GM12878 (cell line): ENCODE measurements around the gene HES7. TPM values are rescaled to one million over a fixed set of nuclear protein-coding genes. Genes with fewer than 3 reads are reported as not detected.
A peak's percentile ranks its signal among the peaks of the same experiment; 100 is the strongest.
"Not testable (repeated sequence)": the region's sequence is repeated elsewhere in the genome, so short reads cannot be mapped to it uniquely, and the experiment has no call there.

Experiments
- ATAC-seq: fragments of 200-7000 bp; cut with Tn5 transposase; 3 replicates; pipeline ENCODE4 v1.9.1; 2020; ENCODE audit warnings: mild to moderate bottlenecking, moderate library complexity
- BruUV-seq: library from RNA; stranded (reverse); fragments of 400-500 nt; replicated peaks from 2 replicates; lab custom pipeline; 2021; lab: Mats Ljungman, UMichigan
- CTCF ChIA-PET: fragments of 300-600 bp; sonication (Branson Sonifier 250); formaldehyde crosslinking; extraction: SDS; loops from one replicate; lab custom pipeline; 2021; ENCODE audit warnings: inconsistent platforms; lab: Yijun Ruan, JAX
- POLR2A ChIA-PET: fragments of 350-600 bp; formaldehyde crosslinking; extraction: SDS; loops from one replicate; lab custom pipeline; 2021; ENCODE audit warnings: inconsistent platforms; lab: Charles Lee
- RAD21 ChIA-PET: fragments of 300-600 bp; sonication (Branson Sonifier 250); formaldehyde crosslinking; loops from one replicate; lab custom pipeline; 2023; ENCODE audit warnings: antibody characterized with exemption; ENCODE audit not compliant: unreplicated experiment; lab: Charles Lee
- SMC1A ChIA-PET: fragments of 300-600 bp; sonication (Branson Sonifier 250); formaldehyde crosslinking; loops from one replicate; lab custom pipeline; 2023; ENCODE audit not compliant: unreplicated experiment, uncharacterized antibody; lab: Charles Lee
- DNase-seq: peaks from one replicate; pipeline ENCODE4 v3.0.0-alpha.2; 2011; ENCODE audit warnings: low read depth, low spot score
- FAIRE-seq: peaks from 3 replicates; lab custom pipeline; 2011; peaks lifted over from hg19 to GRCh38; lab: Jason Lieb, UNC
- H2AFZ ChIP-seq: 2 replicates; pipeline ENCODE4 v1.6.0; 2011; ENCODE audit warnings: low read depth, low read length, control low read depth; ENCODE audit not compliant: control insufficient read depth
- H3K27ac ChIP-seq: 2 replicates; pipeline ENCODE4 v1.5.1; 2011; ENCODE audit warnings: control low read depth; ENCODE audit not compliant: control insufficient read depth, insufficient read depth
- H3K27me3 ChIP-seq, 2 experiments: replicated peaks in 1 of 2; 2 replicates each; pipeline versions ENCODE4 v1.6.0 to v1.6.1; 2011; ENCODE audit warnings: low read length in 1 of 2; ENCODE audit not compliant: control insufficient read depth in 2 of 2, insufficient read depth in 2 of 2
- H3K36me3 ChIP-seq, 2 experiments: 2 replicates each; pipeline ENCODE4 v1.5.1; 2011; ENCODE audit warnings: low read length in 1 of 2; ENCODE audit not compliant: control insufficient read depth in 2 of 2, insufficient read depth in 2 of 2
- H3K4me1 ChIP-seq: 2 replicates; pipeline ENCODE4 v1.6.1; 2011; ENCODE audit warnings: mild to moderate bottlenecking, low read length, moderate library complexity, mixed read lengths; ENCODE audit not compliant: control insufficient read depth, insufficient read depth
- H3K4me2 ChIP-seq: 2 replicates; pipeline ENCODE4 v1.6.0; 2011; ENCODE audit warnings: control low read depth; ENCODE audit not compliant: control insufficient read depth, insufficient read depth
- H3K4me3 ChIP-seq: fragments of 200-600 bp; sonication (generic); 2 replicates; pipeline ENCODE4 v1.5.1; 2016
- H3K79me2 ChIP-seq: 2 replicates; pipeline ENCODE4 v1.6.0; 2011; ENCODE audit warnings: low read length; ENCODE audit not compliant: control insufficient read depth, insufficient read depth
- H3K9ac ChIP-seq: 2 replicates; pipeline ENCODE4 v1.8.0; 2011; ENCODE audit warnings: low read length, control low read depth, mixed read lengths; ENCODE audit not compliant: control insufficient read depth, insufficient read depth
- H3K9me3 ChIP-seq: replicated peaks from 3 replicates; pipeline ENCODE4 v1.5.1; 2011; ENCODE audit warnings: mild to moderate bottlenecking, low read length; ENCODE audit not compliant: control insufficient read depth, insufficient read depth
- H4K20me1 ChIP-seq: 2 replicates; pipeline ENCODE4 v1.6.0; 2011; ENCODE audit not compliant: control insufficient read depth, insufficient read depth
- MXI1 ChIP-seq: fragments of 150-350 bp; IDR thresholded peaks from 2 replicates; pipeline ENCODE4 v1.6.1; 2011; ENCODE audit warnings: low read depth, mild to moderate bottlenecking, inconsistent platforms, low read length, improper control_type of control experiment
- WGBS: methylation state at CpG from one replicate; pipeline ENCODE4 v1.1.6; 2016; ENCODE audit warnings: low lambda C conversion rate; ENCODE audit not compliant: insufficient replicate concordance, insufficient coverage; ENCODE audit errors: missing lambda C conversion rate; 5-methylcytosine and 5-hydroxymethylcytosine counted together
- in situ Hi-C: fragments of 300-500 bp; cut with MboI; formaldehyde crosslinking; loops from 9 replicates; pipeline ENCODE4 v1.14.3; 2018; ENCODE audit warnings: mixed read lengths
- intact Hi-C: fragments of 100-400 bp; cut with micrococcal nuclease; formaldehyde crosslinking; loops from one replicate; pipeline ENCODE4 v1.14.2; 2022; ENCODE audit not compliant: unreplicated experiment
- polyA plus RNA-seq, 11 experiments: library from polyadenylated mRNA; depleted of rRNA in 4 of 11; unstranded in 6 of 11; stranded (reverse) in 5 of 11; fragments of >200 nt; fragmentation: Nextera tagmentation in 4 of 11; fragmentation: Illumina TruSeq in 1 of 11; extraction: Ambion mirVana in 4 of 11; extraction: Trizol in 1 of 11; gene quantifications; 1 replicate in 1 of 11; 2 replicates in 10 of 11; pipeline versions ENCODE4 v1.2.1 to v1.2.3, GENCODE V29; 2011 to 2016; ENCODE audit warnings: inconsistent platforms in 2 of 11, missing spikeins in 2 of 11, low read depth in 1 of 11
- total RNA-seq, 4 experiments: library from RNA; depleted of rRNA in 3 of 4; stranded (reverse); fragments of >200 nt in 3 of 4; fragmentation: Illumina TruSeq in 1 of 4; extraction: Trizol in 1 of 4; gene quantifications; 2 replicates each; pipeline versions ENCODE4 v1.2.1 to v1.2.3, GENCODE V29; 2013 to 2021

HES7 gene
- total and polyA plus RNA-seq, 10 of the 15 experiments (the other 5 are each of a cell fraction or from before 2014, with no cell fraction given), result 0.07 to 1.3 (median 0.63) TPM; not detected in 4

GRCh38 chr17:8106980-8107379, 16.9 kb downstream of the HES7 start:
- H3K27ac ChIP-seq, H4K20me1 ChIP-seq, H3K4me1 ChIP-seq, DNase-seq, H3K27me3 ChIP-seq, H3K36me3 ChIP-seq, intact Hi-C loops, POLR2A ChIA-PET, H3K9me3 ChIP-seq, in situ Hi-C loops, FAIRE-seq, H2AFZ ChIP-seq, ATAC-seq, H3K4me3 ChIP-seq, H3K79me2 ChIP-seq, H3K9ac ChIP-seq, H3K4me2 ChIP-seq, BruUV-seq: not testable (repeated sequence)
- 40% methylated on average over 4 of the region's 4 CpGs for WGBS
- ChIA-PET CTCF (interaction anchor here (1.9 to 14.3 kb wide), 4 partner anchors 10 to 47 kb away, joined by 8 to 189 read pairs (median 37); partner anchors contain the start of gene ALOX12B), RAD21 (interaction anchor here (1.3 kb wide), 1 partner anchor 47 kb away, joined by 5 read pairs; no protein-coding TSS in a partner anchor), SMC1A (interaction anchor here (0.7 to 1.0 kb wide), 2 partner anchors 9 to 17 kb away, joined by 3 to 6 read pairs; no protein-coding TSS in a partner anchor)

DNA sequence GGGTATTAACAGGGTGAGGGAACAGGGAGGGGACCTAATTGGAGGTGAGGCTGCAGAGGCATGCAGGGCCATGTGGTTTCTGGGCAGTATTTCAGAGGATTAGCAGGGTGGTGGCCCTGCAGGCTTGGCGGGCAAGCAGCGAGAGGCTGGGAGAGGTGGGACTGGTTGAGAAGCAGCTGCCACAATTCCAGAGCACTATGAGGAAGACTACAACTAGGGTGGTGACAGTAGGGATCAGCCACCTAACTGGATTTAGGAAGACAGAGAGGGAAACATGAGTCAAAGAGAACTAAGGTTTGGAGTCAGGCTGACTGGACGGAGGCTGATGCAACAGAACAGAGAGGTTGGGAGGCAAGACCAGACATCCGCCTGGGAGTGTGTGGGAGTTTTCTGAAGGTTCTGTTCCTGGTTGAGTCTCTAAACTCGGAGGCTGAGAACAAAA, 17.9 kb downstream of the HES7 start:
- ChIA-PET CTCF (interaction anchor here (0.8 to 14.3 kb wide), 5 partner anchors 13 to 59 kb away, joined by 3 to 189 read pairs (median 20); partner anchors contain the start of genes ALOX12B and ALOXE3), RAD21 (interaction anchor here (2.3 to 2.6 kb wide), 2 partner anchors 32 to 45 kb away, joined by 8 to 9 read pairs; no protein-coding TSS in a partner anchor), POLR2A (interaction anchor here (0.6 to 1.0 kb wide), 3 partner anchors 13 to 22 kb away, joined by 3 to 5 read pairs (median 4); no protein-coding TSS in a partner anchor), SMC1A (interaction anchor here (0.7 to 1.6 kb wide), 3 partner anchors 10 to 16 kb away, joined by 3 to 9 read pairs (median 6); no protein-coding TSS in a partner anchor)
- intact Hi-C loops, result no loop called here
- DNase-seq (no peak), FAIRE-seq (no peak), ATAC-seq (peak; percentile 20; the same call in 1 of the 3 replicates)
- H3K9ac ChIP-seq, result no peak overlapping the region
- no TSS peak for BruUV-seq
- H4K20me1 ChIP-seq, result no peaks in the 10 kb centered on the region
- H3K36me3 ChIP-seq, result no peaks in the 10 kb centered on the region
- H3K9me3 ChIP-seq, result no peaks in the 10 kb centered on the region
- 49% methylated on average over 5 of the region's 5 CpGs for WGBS
- H3K79me2 ChIP-seq, result no peaks in the 10 kb centered on the region
- peaks cover 4% of the 10 kb centered on the region for H3K4me1 ChIP-seq
- no peak overlapping the region for H3K4me2 ChIP-seq
- H3K27ac ChIP-seq, result no peak overlapping the region
- no peak overlapping the region for H3K4me3 ChIP-seq
- TF ChIP-seq MXI1, result no peak
- H3K27me3 ChIP-seq, result no peaks in the 10 kb centered on the region
- in situ Hi-C loops, result no loop called here
- no peak overlapping the region for H2AFZ ChIP-seq
